HepG2 (cell line): Measurements from ENCODE around the gene KRTAP3-3. TPM values are rescaled to one million over a fixed set of nuclear protein-coding genes. Genes with fewer than 3 reads are reported as not detected.
A peak's percentile ranks its signal among the peaks of the same experiment; 100 is the strongest.

Experiments
- ATAC-seq: fragments of 200-7000 bp; cut with Tn5 transposase; 3 replicates; pipeline ENCODE4 v1.9.1; 2020; ENCODE audit warnings: mild to moderate bottlenecking, moderate library complexity
- BruUV-seq: library from RNA; stranded (reverse); fragments of 400-500 nt; replicated peaks from 2 replicates; lab custom pipeline; 2021; lab: Mats Ljungman, UMichigan
- CTCF ChIA-PET: fragments of 300-600 bp; formaldehyde crosslinking; extraction: SDS; loops from one replicate; lab custom pipeline; 2021; ENCODE audit warnings: low total read pairs, inconsistent platforms, low intra/inter-chr PET ratio; lab: Yijun Ruan, JAX
- POLR2A ChIA-PET: fragments of 350-600 bp; sonication (Branson Sonifier 250); formaldehyde crosslinking; loops from one replicate; lab custom pipeline; 2020; ENCODE audit warnings: antibody characterized with exemption, inconsistent platforms; lab: Yijun Ruan, JAX
- DNase-seq: peaks from one replicate; pipeline ENCODE4 v3.0.0-alpha.2; 2015; ENCODE audit warnings: low spot score
- FAIRE-seq: peaks from 3 replicates; lab custom pipeline; 2011; peaks lifted over from hg19 to GRCh38; lab: Jason Lieb, UNC
- H2AFZ ChIP-seq: one replicate; pipeline ENCODE4 v1.6.1; 2011; ENCODE audit warnings: low read length, inconsistent platforms
- H3K27ac ChIP-seq: fragments of 300-600 bp; 3 replicates; pipeline ENCODE4 v1.8.0; 2011; ENCODE audit warnings: mixed run types, mild to moderate bottlenecking, mixed read lengths, low read length, inconsistent platforms; ENCODE audit not compliant: insufficient read depth; ENCODE audit errors: extremely low read length
- H3K27me3 ChIP-seq, 2 experiments: fragments of 200-600 bp in 1 of 2; 2 replicates in 1 of 2; 3 replicates in 1 of 2; pipeline versions ENCODE4 v1.6.0 to v1.8.0; 2011; ENCODE audit warnings: low read length in 2 of 2, mild to moderate bottlenecking in 2 of 2, moderate library complexity in 2 of 2, inconsistent platforms in 1 of 2; ENCODE audit not compliant: insufficient read depth in 2 of 2, control insufficient read depth in 1 of 2
- H3K36me3 ChIP-seq, 2 experiments: fragments of 200-600 bp in 1 of 2; replicated peaks in 1 of 2; 2 replicates in 1 of 2; 3 replicates in 1 of 2; pipeline versions ENCODE4 v1.5.1 to v1.8.0; 2011; ENCODE audit warnings: low read length in 2 of 2, inconsistent platforms in 1 of 2; ENCODE audit not compliant: insufficient read depth in 2 of 2, control insufficient read depth in 1 of 2
- H3K4me1 ChIP-seq: 2 replicates; pipeline ENCODE4 v1.5.1; 2012; ENCODE audit warnings: low read length, inconsistent platforms; ENCODE audit not compliant: insufficient read depth
- H3K4me2 ChIP-seq: 2 replicates; pipeline ENCODE4 v1.6.0; 2011; ENCODE audit warnings: low read depth, low read length, inconsistent platforms
- H3K4me3 ChIP-seq, 3 experiments: fragments of 200-600 bp in 1 of 3; sonication (generic), shearing (Covaris generic) in 1 of 3; replicated peaks in 1 of 3; 2 replicates each; pipeline ENCODE4 v1.5.1; 2011 to 2016; ENCODE audit warnings: low read length in 3 of 3, inconsistent platforms in 2 of 3, low read depth in 2 of 3, mild to moderate bottlenecking in 2 of 3, control low read depth in 1 of 3, mixed read lengths in 1 of 3; ENCODE audit not compliant: insufficient read depth in 1 of 3
- H3K79me2 ChIP-seq: one replicate; pipeline ENCODE4 v1.6.1; 2011; ENCODE audit warnings: low read length, inconsistent platforms; ENCODE audit not compliant: insufficient read depth
- H3K9ac ChIP-seq: 2 replicates; pipeline ENCODE4 v1.6.0; 2011; ENCODE audit warnings: mild to moderate bottlenecking, low read depth, low read length, inconsistent platforms; ENCODE audit not compliant: insufficient read depth
- H3K9me3 ChIP-seq: 2 replicates; pipeline ENCODE4 v1.5.1; 2012; ENCODE audit warnings: mild to moderate bottlenecking, low read length
- H4K20me1 ChIP-seq: 2 replicates; pipeline ENCODE4 v1.6.0; 2011; ENCODE audit warnings: inconsistent platforms, mild to moderate bottlenecking, low read length, moderate library complexity; ENCODE audit not compliant: insufficient read depth
- AHDC1 ChIP-seq: sonication (generic); formaldehyde crosslinking; IDR thresholded peaks from 2 replicates; pipeline ENCODE4 v1.5.1; 2020; ENCODE audit warnings: mild to moderate bottlenecking, missing genetic modification reagents, borderline replicate concordance
- ATF7 ChIP-seq, 2 experiments: fragments of 450-650 bp in 1 of 2; sonication (generic) in 1 of 2; formaldehyde crosslinking in 1 of 2; IDR thresholded peaks; 2 replicates each; pipeline versions ENCODE4 v1.4.0 to v1.6.1; 2016 to 2020; ENCODE audit warnings: antibody characterized with exemption in 1 of 2, mild to moderate bottlenecking in 1 of 2, missing genetic modification reagents in 1 of 2
- GZF1 ChIP-seq: sonication (generic); formaldehyde crosslinking; IDR thresholded peaks from 2 replicates; pipeline ENCODE4 v1.5.1; 2020; ENCODE audit warnings: mild to moderate bottlenecking, missing genetic modification reagents
- KDM1A ChIP-seq: IDR thresholded peaks from 2 replicates; pipeline ENCODE4 v1.6.1; 2016; ENCODE audit warnings: missing compliant biosample characterization
- ZNF615 ChIP-seq: sonication (generic); formaldehyde crosslinking; IDR thresholded peaks from 2 replicates; pipeline ENCODE4 v1.5.0; 2020; ENCODE audit warnings: mild to moderate bottlenecking, missing genetic modification reagents, borderline replicate concordance
- ZNF629 ChIP-seq: sonication (generic); formaldehyde crosslinking; conservative IDR thresholded peaks from 2 replicates; pipeline ENCODE4 v1.5.0; 2020; ENCODE audit warnings: missing genetic modification reagents
- WGBS: methylation state at CpG from one replicate; pipeline ENCODE4 v1.1.6; 2017; ENCODE audit warnings: low lambda C conversion rate; 5-methylcytosine and 5-hydroxymethylcytosine counted together
- in situ Hi-C: cut with HindIII; loops from 2 replicates; pipeline ENCODE4 v1.10.0; 2017; ENCODE audit warnings: low pct_unique_long_range_greater_than_20kb; ENCODE audit not compliant: extremely low pct_ligation_motif_present
- intact Hi-C: fragments of 100-400 bp; cut with micrococcal nuclease; formaldehyde crosslinking; loops from one replicate; pipeline ENCODE4 v1.10.0; 2022; ENCODE audit not compliant: unreplicated experiment
- polyA plus RNA-seq, 8 experiments: library from polyadenylated mRNA; depleted of rRNA in 3 of 8; stranded (reverse) in 7 of 8; unstranded in 1 of 8; fragments of >200 nt; fragmentation: Illumina TruSeq in 4 of 8; extraction: Trizol in 4 of 8; gene quantifications; 2 replicates each; pipeline versions ENCODE4 v1.2.1 to v1.2.3, GENCODE V29; 2011 to 2016; ENCODE audit warnings: low read depth in 4 of 8, missing spikeins in 1 of 8, mixed read lengths in 1 of 8; ENCODE audit not compliant: insufficient read depth in 1 of 8
- total RNA-seq, 5 experiments: library from RNA; depleted of rRNA; stranded (reverse); fragments of >200 nt; fragmentation: Illumina TruSeq; extraction: Trizol; gene quantifications; 2 replicates each; pipeline ENCODE4 v1.2.3, GENCODE V29; 2016; ENCODE audit warnings: low read depth in 1 of 5

Gene KRTAP3-3
- total and polyA plus RNA-seq, 2 of the 13 experiments (the other 11 are each of a cell fraction or from before 2014, with no cell fraction given), result not detected

DNA sequence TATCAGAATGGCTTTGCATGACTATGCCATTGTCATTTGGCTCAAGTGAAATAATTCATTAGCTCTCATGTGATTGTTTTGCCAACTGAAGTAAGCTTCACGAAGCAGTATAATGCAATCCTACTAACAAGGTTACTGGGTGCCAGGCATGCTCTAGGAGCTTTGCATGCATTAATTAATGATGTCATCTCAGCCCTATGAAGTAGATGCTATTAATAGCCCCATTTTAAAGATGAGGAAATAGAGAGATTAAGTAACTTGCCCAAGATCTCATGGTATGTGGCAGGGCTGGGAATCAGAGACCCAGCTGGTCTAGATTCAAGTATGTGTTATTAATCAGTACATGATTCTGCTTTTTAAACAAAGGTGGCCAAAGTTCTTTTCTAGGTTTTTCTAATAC is 41.3 kb downstream of the KRTAP3-3 start:
- H3K4me3 ChIP-seq, result no peak overlapping the region
- DNase-seq, result no peak
- intact Hi-C loops, result no loop called here
- H3K9ac ChIP-seq, result no peak overlapping the region
- no TSS peak for BruUV-seq
- in situ Hi-C loops, result loop anchor here (10.0 kb wide), 1 partner anchor 102 kb away; the partner anchor contains the start of gene KRTAP2-2
- no peak overlapping the region for H3K27ac ChIP-seq
- ChIA-PET POLR2A (no interaction called here), CTCF (no interaction called here)
- FAIRE-seq, result no peak
- H3K36me3 ChIP-seq, result no peaks in the 10 kb centered on the region; a peak in 1 of 5 replicates
- H4K20me1 ChIP-seq, result no peaks in the 10 kb centered on the region
- no peaks in the 10 kb centered on the region for H3K27me3 ChIP-seq
- 93% methylated on average over 1 of the region's 1 CpG for WGBS
- ATAC-seq, result no peak
- 0 out of 2 replicates have a peak, but pooled peaks have one; percentile 43 for TF ChIP-seq KDM1A (CRISPR knock-in tag)
- TF ChIP-seq ZNF615 (CRISPR knock-in tag), result peak; percentile 54; the same call in 1 of the 2 replicates
- no peak for TF ChIP-seq AHDC1 (CRISPR knock-in tag)
- peak; percentile 76 for TF ChIP-seq ATF7 (IDR thresholded peaks at IDR 0.05)
- no peak for TF ChIP-seq ATF7 (CRISPR knock-in tag; IDR thresholded peaks at IDR 0.05)
- TF ChIP-seq ZNF629, result peak; percentile 82
- TF ChIP-seq GZF1 (CRISPR knock-in tag), result no peak
- H3K9me3 ChIP-seq, result no peaks in the 10 kb centered on the region
- no peak overlapping the region for H3K4me2 ChIP-seq
- peak overlapping the region; percentile 38 for H2AFZ ChIP-seq
- no peaks in the 10 kb centered on the region for H3K79me2 ChIP-seq
- peaks cover 90% of the 10 kb centered on the region for H3K4me1 ChIP-seq
